ENCODE measurements around the gene TRPC4AP.
A peak's percentile ranks its signal among the peaks of the same experiment; 100 is the strongest.
"Not testable (repeated sequence)": the region's sequence is repeated elsewhere in the genome, so short reads cannot be mapped to it uniquely, and the experiment has no call there.

Gene TRPC4AP

GRCh38 chr20:35077341-35077740 lies 15.3 kb downstream of the TRPC4AP start:
- Histone ChIP-seq H3K27ac (no peak overlapping the region), H3K4me3 (ENCODE audit: low read depth in 1 of 2, low read length in 1 of 2) (no peak overlapping the region), H3K27me3 (no peaks in the 10 kb centered on the region), H3K36me3 (peaks cover 23% of the 10 kb centered on the region), H3K4me1 (ENCODE audit: control insufficient read depth in 1 of 2, insufficient read depth in 1 of 2, low read depth in 1 of 2, low read length in 1 of 2) (no peaks in the 10 kb centered on the region), H3K9me3 (no peaks in the 10 kb centered on the region)
- no peak for TF ChIP-seq CTCF (IDR thresholded peaks at IDR 0.05)

DNA sequence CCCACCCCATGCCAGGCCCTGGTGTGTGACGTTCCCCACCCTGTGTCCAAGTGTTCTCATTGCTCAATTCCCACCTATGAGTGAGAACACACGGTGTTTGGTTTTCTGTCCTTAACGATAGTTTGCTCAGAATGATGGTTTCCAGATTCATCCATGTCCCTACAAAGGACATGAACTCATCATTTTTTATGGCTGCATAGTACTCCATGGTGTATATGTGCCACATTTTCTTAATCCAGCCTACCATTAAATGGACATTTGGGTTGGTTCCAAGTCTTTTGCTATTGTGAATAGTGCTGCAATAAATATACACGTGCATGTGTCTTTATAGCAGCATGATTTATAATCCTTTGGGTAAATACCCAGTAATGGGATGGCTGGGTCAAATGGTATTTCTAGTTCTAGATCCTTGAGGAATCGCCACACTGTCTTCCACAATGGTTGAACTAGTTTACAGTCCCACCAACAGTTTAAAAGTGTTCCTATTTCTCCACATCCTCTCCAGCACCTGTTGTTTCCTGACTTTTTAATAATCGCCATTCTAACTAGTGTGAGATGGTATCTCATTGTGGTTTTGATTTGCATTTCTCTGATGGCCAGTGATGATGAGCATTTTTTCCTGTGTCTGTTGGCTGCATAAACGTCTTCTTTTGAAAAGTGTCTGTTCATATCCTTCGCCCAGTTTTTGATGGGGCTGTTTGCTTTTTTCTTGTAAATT lies 21.0 kb downstream of the TRPC4AP start:
- H3K4me3 ChIP-seq (ENCODE audit: low read depth in 1 of 2, low read length in 1 of 2); H3K27me3 ChIP-seq; H3K9me3 ChIP-seq; H3K4me1 ChIP-seq (ENCODE audit: control insufficient read depth in 1 of 2, insufficient read depth in 1 of 2, low read depth in 1 of 2, low read length in 1 of 2); H3K27ac ChIP-seq: not testable (repeated sequence)
- peaks cover 32% of the 10 kb centered on the region for H3K36me3 ChIP-seq

DNA sequence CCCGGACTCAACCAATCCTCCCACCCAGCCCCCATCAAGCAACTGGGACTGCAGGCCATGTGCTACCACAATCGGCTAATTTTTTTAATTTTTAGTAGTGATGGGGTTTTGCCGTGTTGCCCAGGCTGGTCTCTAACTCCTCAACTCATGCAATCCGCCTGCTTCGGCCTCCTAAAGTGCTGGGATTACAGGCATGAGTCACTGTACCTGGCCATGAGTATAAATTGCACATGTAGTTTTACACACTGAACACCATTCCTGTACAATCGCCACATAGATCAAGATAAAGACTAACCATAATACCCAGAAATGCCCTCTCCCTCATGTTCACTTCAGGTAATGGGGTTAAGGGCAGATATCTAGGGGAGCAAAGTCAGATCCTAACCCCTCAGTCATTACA lies 26.4 kb downstream of the TRPC4AP start:
- no peaks in the 10 kb centered on the region for H3K9me3 ChIP-seq
- H3K4me1 ChIP-seq (ENCODE audit: control insufficient read depth in 1 of 2, insufficient read depth in 1 of 2, low read depth in 1 of 2, low read length in 1 of 2), result peaks cover 0 to 13% of the 10 kb centered on the region in 2 experiments
- H3K27me3 ChIP-seq, result no peaks in the 10 kb centered on the region
- peaks cover 51% of the 10 kb centered on the region for H3K36me3 ChIP-seq
- TF ChIP-seq CTCF (IDR thresholded peaks at IDR 0.05), result no peak
- H3K27ac ChIP-seq, result no peak overlapping the region
- H3K4me3 ChIP-seq (ENCODE audit: low read depth in 1 of 2, low read length in 1 of 2), result no peak overlapping the region

DNA sequence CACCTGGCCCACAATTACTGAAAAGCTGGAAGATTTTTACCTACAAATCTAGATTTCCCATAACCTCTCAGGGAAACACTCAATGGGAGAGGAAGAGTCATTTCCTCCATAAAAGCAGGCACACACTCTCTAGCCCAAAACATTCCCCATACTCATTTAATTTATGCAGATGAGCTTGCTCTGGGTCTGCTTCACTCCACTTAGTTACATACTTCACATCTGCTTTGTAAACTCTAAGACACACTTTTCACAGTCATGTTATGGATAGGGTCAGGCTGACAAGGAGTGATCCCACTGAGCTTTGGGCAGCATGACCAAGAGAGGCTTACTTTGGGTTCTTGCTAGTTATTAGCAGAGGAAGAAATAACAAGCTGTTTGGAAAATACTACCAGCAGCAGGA lies 27.4 kb downstream of the TRPC4AP start:
- H3K4me3 ChIP-seq (ENCODE audit: low read depth in 1 of 2, low read length in 1 of 2), result no peak overlapping the region
- TF ChIP-seq CTCF (IDR thresholded peaks at IDR 0.05), result no peak
- H3K4me1 ChIP-seq (ENCODE audit: control insufficient read depth in 1 of 2, insufficient read depth in 1 of 2, low read depth in 1 of 2, low read length in 1 of 2), result peaks cover 0 to 13% of the 10 kb centered on the region in 2 experiments
- no peak overlapping the region for H3K27ac ChIP-seq
- H3K9me3 ChIP-seq, result no peaks in the 10 kb centered on the region
- H3K36me3 ChIP-seq, result peaks cover 51% of the 10 kb centered on the region
- H3K27me3 ChIP-seq, result no peaks in the 10 kb centered on the region

DNA sequence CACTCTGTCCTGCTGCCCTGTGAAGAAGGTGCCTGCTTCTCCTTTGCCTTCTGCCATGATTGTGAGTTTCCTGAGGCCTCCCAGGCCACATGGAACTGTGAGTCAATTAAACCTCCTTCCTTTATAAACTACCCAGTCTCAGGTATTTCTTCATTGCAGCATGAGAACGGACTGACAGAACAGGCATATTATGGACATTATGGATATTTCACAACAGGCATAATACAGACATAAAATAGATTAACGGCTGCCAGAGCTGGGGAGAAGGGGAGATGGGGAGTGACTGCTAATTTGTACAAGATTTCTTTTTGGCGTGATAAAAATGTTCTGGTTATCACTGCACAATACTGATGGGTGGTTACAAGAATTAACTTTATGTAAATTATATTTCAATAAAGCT lies 29.4 kb downstream of the TRPC4AP start:
- no peak overlapping the region for H3K4me3 ChIP-seq (ENCODE audit: low read depth in 1 of 2, low read length in 1 of 2)
- H3K9me3 ChIP-seq, result no peaks in the 10 kb centered on the region
- peaks cover 41% of the 10 kb centered on the region for H3K36me3 ChIP-seq
- no peaks in the 10 kb centered on the region for H3K27me3 ChIP-seq
- no peak for TF ChIP-seq CTCF (IDR thresholded peaks at IDR 0.05)
- peaks cover 0 to 13% of the 10 kb centered on the region in 2 experiments for H3K4me1 ChIP-seq (ENCODE audit: control insufficient read depth in 1 of 2, insufficient read depth in 1 of 2, low read depth in 1 of 2, low read length in 1 of 2)
- H3K27ac ChIP-seq, result peak overlapping the region; percentile 33

DNA sequence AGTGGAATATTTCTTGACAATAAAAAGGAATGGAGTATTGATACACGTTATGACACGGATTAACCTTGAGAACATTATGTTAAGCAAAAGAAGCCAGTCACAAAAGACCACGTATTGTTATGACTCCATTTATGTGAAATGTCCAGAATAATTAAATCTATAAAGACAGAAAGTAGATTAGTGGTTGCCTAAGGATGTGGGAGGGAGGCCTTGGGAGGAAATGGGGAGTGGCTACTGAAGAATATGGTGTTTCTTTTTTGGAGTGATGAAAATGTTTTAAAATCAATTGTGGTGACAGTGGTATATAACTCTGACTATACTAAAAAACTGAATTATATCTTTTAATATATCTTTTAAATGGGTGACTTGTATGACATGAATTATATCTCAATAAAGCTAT lies 30.1 kb downstream of the TRPC4AP start:
- H3K4me1 ChIP-seq (ENCODE audit: control insufficient read depth in 1 of 2, insufficient read depth in 1 of 2, low read depth in 1 of 2, low read length in 1 of 2), result peaks cover 0 to 13% of the 10 kb centered on the region in 2 experiments
- peaks cover 34% of the 10 kb centered on the region for H3K36me3 ChIP-seq
- TF ChIP-seq CTCF (IDR thresholded peaks at IDR 0.05), result no peak
- no peaks in the 10 kb centered on the region for H3K9me3 ChIP-seq
- H3K27ac ChIP-seq, result no peak overlapping the region
- no peak overlapping the region for H3K4me3 ChIP-seq (ENCODE audit: low read depth in 1 of 2, low read length in 1 of 2)
- no peaks in the 10 kb centered on the region for H3K27me3 ChIP-seq
